ENCODE data around the gene SUPT3H. TPM values are rescaled to one million over a fixed set of nuclear protein-coding genes. Genes with fewer than 3 reads are reported as not detected.

The SUPT3H gene
- total RNA-seq, 1 experiment from 2014 or later, result 10.3 TPM

- CTCF ChIA-PET, result no interaction called here
- Mint-ChIP-seq H3K27ac (ENCODE audit: unreplicated experiment) (no peak overlapping the region), H3K27me3 (ENCODE audit: unreplicated experiment) (no peaks in the 10 kb centered on the region), H3K9me3 (ENCODE audit: low read depth, unreplicated experiment) (no peaks in the 10 kb centered on the region), H3K4me1 (ENCODE audit: low read depth, unreplicated experiment) (no peaks in the 10 kb centered on the region), H3K36me3 (ENCODE audit: insufficient read depth, unreplicated experiment) (peaks cover 3% of the 10 kb centered on the region), H3K4me3 (ENCODE audit: low read depth, unreplicated experiment) (no peak overlapping the region)
- no peak for DNase-seq
- intact Hi-C loops (cut with micrococcal nuclease; ENCODE audit: unreplicated experiment), result no loop called here
- no peak for TF ChIP-seq CTCF (IDR thresholded peaks at IDR 0.05; ENCODE audit: unreplicated experiment)
- no TSS peak for BruUV-seq (replicated peaks)
Measured at GRCh38 chr6:45253453-45253852, 124.3 kb downstream of the SUPT3H start.

GRCh38 chr6:45231660-45232059 is 146.1 kb downstream of the SUPT3H start:
- CTCF ChIA-PET, result no interaction called here

GRCh38 chr6:45229416-45229815 is 148.3 kb downstream of the SUPT3H start:
- intact Hi-C loops (cut with micrococcal nuclease; ENCODE audit: unreplicated experiment), result no loop called here
- CTCF ChIA-PET, result no interaction called here
- no peaks in the 10 kb centered on the region for H3K36me3 Mint-ChIP-seq (ENCODE audit: insufficient read depth, unreplicated experiment)
- H3K4me3 Mint-ChIP-seq (ENCODE audit: low read depth, unreplicated experiment), result no peak overlapping the region
- TF ChIP-seq CTCF (IDR thresholded peaks at IDR 0.05; ENCODE audit: unreplicated experiment), result no peak
- no peaks in the 10 kb centered on the region for H3K27me3 Mint-ChIP-seq (ENCODE audit: unreplicated experiment)
- H3K9me3 Mint-ChIP-seq (ENCODE audit: low read depth, unreplicated experiment), result no peaks in the 10 kb centered on the region
- no TSS peak for BruUV-seq (replicated peaks)
- DNase-seq, result no peak
- no peaks in the 10 kb centered on the region for H3K4me1 Mint-ChIP-seq (ENCODE audit: low read depth, unreplicated experiment)
- no peak overlapping the region for H3K27ac Mint-ChIP-seq (ENCODE audit: unreplicated experiment)

More at GRCh38 chr6:45231660-45232059, 146.1 kb downstream of the SUPT3H start:
- H3K4me3 Mint-ChIP-seq (ENCODE audit: low read depth, unreplicated experiment), result no peak overlapping the region
- no TSS peak for BruUV-seq (replicated peaks)
- TF ChIP-seq CTCF (IDR thresholded peaks at IDR 0.05; ENCODE audit: unreplicated experiment), result no peak
- no peaks in the 10 kb centered on the region for H3K27me3 Mint-ChIP-seq (ENCODE audit: unreplicated experiment)
- H3K27ac Mint-ChIP-seq (ENCODE audit: unreplicated experiment), result no peak overlapping the region
- H3K36me3 Mint-ChIP-seq (ENCODE audit: insufficient read depth, unreplicated experiment), result no peaks in the 10 kb centered on the region
- H3K9me3 Mint-ChIP-seq (ENCODE audit: low read depth, unreplicated experiment), result no peaks in the 10 kb centered on the region
- H3K4me1 Mint-ChIP-seq (ENCODE audit: low read depth, unreplicated experiment), result no peaks in the 10 kb centered on the region
- intact Hi-C loops (cut with micrococcal nuclease; ENCODE audit: unreplicated experiment), result no loop called here
- DNase-seq, result no peak

- Mint-ChIP-seq H3K27ac (ENCODE audit: unreplicated experiment) (no peak overlapping the region), H3K4me3 (ENCODE audit: low read depth, unreplicated experiment) (no peak overlapping the region), H3K9me3 (ENCODE audit: low read depth, unreplicated experiment) (no peaks in the 10 kb centered on the region), H3K4me1 (ENCODE audit: low read depth, unreplicated experiment) (no peaks in the 10 kb centered on the region), H3K36me3 (ENCODE audit: insufficient read depth, unreplicated experiment) (no peaks in the 10 kb centered on the region), H3K27me3 (ENCODE audit: unreplicated experiment) (no peaks in the 10 kb centered on the region)
- CTCF ChIA-PET, result interaction anchor here (0.6 kb wide), 1 partner anchor 221 kb away, joined by 3 read pairs; no protein-coding TSS in a partner anchor
- no peak for DNase-seq
- intact Hi-C loops (cut with micrococcal nuclease; ENCODE audit: unreplicated experiment), result no loop called here
- BruUV-seq (replicated peaks), result no TSS peak
- no peak for TF ChIP-seq CTCF (IDR thresholded peaks at IDR 0.05; ENCODE audit: unreplicated experiment)
Measured at GRCh38 chr6:45226081-45226480, 151.7 kb downstream of the SUPT3H start.

All from Calu3 (cell line).